GM23338 (cell line): ENCODE results near the gene CGNL1. TPM values are rescaled to one million over a fixed set of nuclear protein-coding genes. Genes with fewer than 3 reads are reported as not detected.

Source experiments
- ATAC-seq: fragments of 200-7000 bp; cut with Tn5 transposase; 3 replicates; pipeline ENCODE4 v1.9.1; 2020
- DNase-seq: peaks from one replicate; pipeline ENCODE4 v3.0.0-alpha.2; 2015; ENCODE audit warnings: low spot score
- H2AFZ ChIP-seq: fragments of 200-600 bp; sonication (generic); 2 replicates; pipeline ENCODE4 v1.8.0; 2016; ENCODE audit warnings: antibody characterized with exemption, mild to moderate bottlenecking, moderate library complexity
- H3F3A ChIP-seq: fragments of 200-600 bp; sonication (generic); replicated peaks from 2 replicates; pipeline ENCODE4 v1.8.0; 2017; ENCODE audit warnings: antibody characterized with exemption, mixed run types, low read depth
- H3K27ac ChIP-seq: fragments of 200-600 bp; sonication (generic); 2 replicates; pipeline ENCODE4 v1.6.1; 2016; ENCODE audit warnings: low read depth
- H3K27me3 ChIP-seq: fragments of 200-600 bp; sonication (generic); 2 replicates; pipeline ENCODE4 v1.8.0; 2016; ENCODE audit warnings: mild to moderate bottlenecking, mixed run types, moderate library complexity; ENCODE audit not compliant: insufficient read depth
- H3K36me3 ChIP-seq: fragments of 200-600 bp; sonication (generic); 2 replicates; pipeline ENCODE4 v1.8.0; 2016; ENCODE audit warnings: mild to moderate bottlenecking; ENCODE audit not compliant: insufficient read depth
- H3K4me1 ChIP-seq: fragments of 200-600 bp; sonication (generic); 2 replicates; pipeline ENCODE4 v1.8.0; 2016; ENCODE audit warnings: mild to moderate bottlenecking, moderate library complexity; ENCODE audit not compliant: insufficient read depth
- H3K4me2 ChIP-seq: fragments of 200-600 bp; sonication (generic); 2 replicates; pipeline ENCODE4 v1.7.1; 2017; ENCODE audit warnings: mixed run types
- H3K4me3 ChIP-seq: fragments of 200-600 bp; sonication (generic); 2 replicates; pipeline ENCODE4 v1.6.1; 2016; ENCODE audit warnings: mixed run types
- H3K79me2 ChIP-seq: fragments of 200-600 bp; sonication (generic); replicated peaks from 2 replicates; pipeline ENCODE4 v1.8.0; 2017; ENCODE audit warnings: mild to moderate bottlenecking; ENCODE audit not compliant: insufficient read depth
- H3K9me2 ChIP-seq: fragments of 200-600 bp; sonication (generic); 2 replicates; pipeline ENCODE4 v1.8.0; 2017; ENCODE audit not compliant: insufficient read depth
- H4K20me1 ChIP-seq: fragments of 200-600 bp; sonication (generic); replicated peaks from 2 replicates; pipeline ENCODE4 v1.8.0; 2017; ENCODE audit warnings: mild to moderate bottlenecking; ENCODE audit not compliant: insufficient read depth
- H3K27ac Mint-ChIP-seq: 2 replicates; pipeline ENCODE4 v1.8.0; 2020; ENCODE audit warnings: inconsistent platforms, mild to moderate bottlenecking, moderate library complexity, mixed read lengths
- H3K27me3 Mint-ChIP-seq: 3 replicates; pipeline ENCODE4 v1.8.0; 2022; ENCODE audit warnings: low read depth, mild to moderate bottlenecking, moderate library complexity, mixed read lengths, inconsistent platforms; ENCODE audit not compliant: insufficient read depth, poor library complexity
- H3K36me3 Mint-ChIP-seq: 3 replicates; pipeline ENCODE4 v1.8.0; 2021; ENCODE audit warnings: low read depth, mild to moderate bottlenecking, inconsistent platforms, moderate library complexity, mixed read lengths
- H3K4me1 Mint-ChIP-seq: 3 replicates; pipeline ENCODE4 v1.8.0; 2020; ENCODE audit warnings: mild to moderate bottlenecking, inconsistent platforms, mixed read lengths
- H3K4me3 Mint-ChIP-seq: 3 replicates; pipeline ENCODE4 v1.8.0; 2021; ENCODE audit warnings: moderate library complexity, mild to moderate bottlenecking, inconsistent platforms, mixed read lengths
- H3K9me3 Mint-ChIP-seq: 3 replicates; pipeline ENCODE4 v1.8.0; 2020; ENCODE audit warnings: moderate library complexity, mild to moderate bottlenecking, inconsistent platforms, mixed read lengths
- CREB1 ChIP-seq: fragments of 250-450 bp; sonication (Bioruptor Pico); IDR thresholded peaks from 2 replicates; pipeline ENCODE4 v1.5.0; 2020; ENCODE audit warnings: low read depth, mild to moderate bottlenecking, moderate library complexity
- CTCF ChIP-seq, 2 experiments: fragments of 200-600 bp in 1 of 2; sonication (generic) in 1 of 2; conservative IDR thresholded peaks; 2 replicates each; pipeline versions ENCODE4 v1.5.1 to v1.6.1; 2016 to 2017; ENCODE audit warnings: antibody characterized with exemption in 2 of 2, low read depth in 2 of 2, mild to moderate bottlenecking in 2 of 2, moderate library complexity in 1 of 2
- ETS1 ChIP-seq: IDR thresholded peaks from 2 replicates; pipeline ENCODE4 v1.6.1; 2016; ENCODE audit warnings: antibody characterized with exemption
- EZH2phosphoT487 ChIP-seq: fragments of 200-600 bp; sonication (generic); IDR thresholded peaks from one replicate; pipeline ENCODE4 v1.8.1; 2018; ENCODE audit warnings: antibody characterized with exemption; ENCODE audit not compliant: unreplicated experiment
- JUNB ChIP-seq: IDR thresholded peaks from one replicate; pipeline ENCODE4 v1.6.1; 2016; ENCODE audit warnings: antibody characterized with exemption; ENCODE audit not compliant: unreplicated experiment
- NANOG ChIP-seq: IDR thresholded peaks from 2 replicates; pipeline ENCODE4 v1.6.1; 2016; ENCODE audit warnings: antibody characterized with exemption, borderline replicate concordance
- POLR2AphosphoS5 ChIP-seq: IDR thresholded peaks from 2 replicates; pipeline ENCODE4 v1.6.1; 2016; ENCODE audit warnings: antibody characterized with exemption, low read depth
- ZNF114 ChIP-seq: fragments of 250-450 bp; sonication (Bioruptor Pico); IDR thresholded peaks from 2 replicates; pipeline ENCODE4 v1.5.0; 2020; ENCODE audit warnings: mild to moderate bottlenecking, moderate library complexity
- ZNF331 ChIP-seq: fragments of 250-450 bp; sonication (Bioruptor Pico); IDR thresholded peaks from 2 replicates; pipeline ENCODE4 v1.5.0; 2020; ENCODE audit warnings: low read depth, mild to moderate bottlenecking, moderate library complexity
- polyA plus RNA-seq: library from polyadenylated mRNA; unstranded; fragments of >200 nt; fragmentation: Nextera tagmentation; extraction: Ambion mirVana; gene quantifications from 2 replicates; pipeline ENCODE4 v1.2.1, GENCODE V29; 2016
- total RNA-seq: library from RNA; depleted of rRNA; stranded (reverse); fragments of >200 nt; shearing (Covaris generic); gene quantifications from 2 replicates; pipeline ENCODE4 v1.2.3, GENCODE V29; 2014

CGNL1 gene
- total and polyA plus RNA-seq, 2 experiments from 2014 or later, result 20.0 to 57.8 TPM

GRCh38 chr15:57522148-57522547, 145.8 kb downstream of the CGNL1 start:
- no peak overlapping the region for H3K4me3 ChIP-seq
- no peak overlapping the region for H2AFZ ChIP-seq
- no peaks in the 10 kb centered on the region for H3K4me1 ChIP-seq
- H3K79me2 ChIP-seq, result no peaks in the 10 kb centered on the region
- H3K4me1 Mint-ChIP-seq, result peaks cover 5% of the 10 kb centered on the region; the same call in 1 of the 3 replicates
- H3K27ac ChIP-seq, result no peak overlapping the region
- H3K27me3 Mint-ChIP-seq, result peaks cover 4% of the 10 kb centered on the region
- ATAC-seq (no peak), DNase-seq (no peak)
- no peaks in the 10 kb centered on the region for H3K9me2 ChIP-seq
- H4K20me1 ChIP-seq, result peaks cover 9% of the 10 kb centered on the region
- no peaks in the 10 kb centered on the region for H3K27me3 ChIP-seq
- no peaks in the 10 kb centered on the region for H3K9me3 Mint-ChIP-seq
- H3K4me2 ChIP-seq, result no peak overlapping the region
- H3K4me3 Mint-ChIP-seq, result no peak overlapping the region
- peaks cover 13% of the 10 kb centered on the region; the same call in 1 of the 2 replicates for H3F3A ChIP-seq
- peaks cover 33% of the 10 kb centered on the region; the same call in 1 of the 2 replicates for H3K36me3 ChIP-seq
- peaks cover 34% of the 10 kb centered on the region for H3K36me3 Mint-ChIP-seq
- TF ChIP-seq POLR2AphosphoS5, result no peak
- TF ChIP-seq CREB1 (CRISPR knock-in tag), result no peak
- TF ChIP-seq ETS1, result no peak
- TF ChIP-seq NANOG, result no peak
- TF ChIP-seq ZNF331, result no peak
- no peak for TF ChIP-seq JUNB
- peak overlapping the region; percentile 20; the same call in 1 of the 2 replicates for H3K27ac Mint-ChIP-seq

GRCh38 chr15:57525581-57525980, 149.3 kb downstream of the CGNL1 start:
- DNase-seq, result no peak
- peaks cover 33% of the 10 kb centered on the region for H3K36me3 Mint-ChIP-seq
- Histone ChIP-seq H3K79me2 (no peaks in the 10 kb centered on the region), H3K4me1 (no peaks in the 10 kb centered on the region), H2AFZ (no peak overlapping the region), H3F3A (peaks cover 13% of the 10 kb centered on the region; the same call in 1 of the 2 replicates), H3K4me2 (no peak overlapping the region), H4K20me1 (peaks cover 9% of the 10 kb centered on the region), H3K27me3 (no peaks in the 10 kb centered on the region), H3K36me3 (peaks cover 42% of the 10 kb centered on the region), H3K27ac (no peak overlapping the region), H3K4me3 (no peak overlapping the region), H3K9me2 (no peaks in the 10 kb centered on the region)
- H3K9me3 Mint-ChIP-seq, result no peaks in the 10 kb centered on the region
- peaks cover 2% of the 10 kb centered on the region for H3K27me3 Mint-ChIP-seq
- ATAC-seq, result no peak
- peaks cover 7% of the 10 kb centered on the region; the same call in 1 of the 3 replicates for H3K4me1 Mint-ChIP-seq
- H3K27ac Mint-ChIP-seq, result no peak overlapping the region
- TF ChIP-seq NANOG (no peak), POLR2AphosphoS5 (no peak), ETS1 (no peak), ZNF114 (no peak), EZH2phosphoT487 (no peak), JUNB (no peak), CTCF (conservative IDR thresholded peaks at IDR 0.05; ENCODE audit: low read depth in 2 of 2) (no peak), ZNF331 (no peak)
- H3K4me3 Mint-ChIP-seq, result no peak overlapping the region
